SK-N-MC (cell line): ENCODE results near the gene SLC18A3.

Experiments used
- DNase-seq: peaks from one replicate; pipeline ENCODE4 v3.0.0-alpha.2; 2011; ENCODE audit warnings: low read depth, low spot score
- H3K27ac ChIP-seq: fragments of 200-600 bp; sonication (generic); 2 replicates; pipeline ENCODE4 v1.5.1; 2016; ENCODE audit warnings: mixed run types
- H3K36me3 ChIP-seq: fragments of 200-600 bp; sonication (generic); 2 replicates; pipeline ENCODE4 v1.6.1; 2017; ENCODE audit warnings: antibody characterized with exemption, low read length, mixed read lengths; ENCODE audit not compliant: insufficient read depth
- H3K4me3 ChIP-seq: fragments of 200-600 bp; sonication (generic); 2 replicates; pipeline ENCODE4 v1.5.1; 2016
- H3K9ac ChIP-seq: fragments of 200-600 bp; sonication (generic); 2 replicates; pipeline ENCODE4 v1.8.0; 2017; ENCODE audit warnings: mixed run types, mixed read lengths; ENCODE audit not compliant: insufficient read length
- H3K9me3 ChIP-seq: fragments of 200-600 bp; sonication (generic); 2 replicates; pipeline ENCODE4 v1.6.1; 2017; ENCODE audit warnings: low read depth, mild to moderate bottlenecking, antibody characterized with exemption, low read length, moderate library complexity, mixed read lengths
- EZH2 ChIP-seq: fragments of 200-600 bp; sonication (generic); IDR thresholded peaks from one replicate; pipeline ENCODE4 v1.6.1; 2017; ENCODE audit warnings: antibody characterized with exemption
- FOXP2 ChIP-seq: optimal IDR thresholded peaks from 2 replicates; pipeline ENCODE3; 2011; ENCODE audit warnings: mild to moderate bottlenecking, moderate library complexity; ENCODE audit not compliant: insufficient read depth; ENCODE audit errors: extremely low read length, control extremely low read depth
- POLR2AphosphoS5 ChIP-seq: IDR thresholded peaks from 2 replicates; pipeline ENCODE4 v1.6.1; 2012; ENCODE audit warnings: mild to moderate bottlenecking, low read depth, low read length, borderline replicate concordance

Gene SLC18A3

DNA sequence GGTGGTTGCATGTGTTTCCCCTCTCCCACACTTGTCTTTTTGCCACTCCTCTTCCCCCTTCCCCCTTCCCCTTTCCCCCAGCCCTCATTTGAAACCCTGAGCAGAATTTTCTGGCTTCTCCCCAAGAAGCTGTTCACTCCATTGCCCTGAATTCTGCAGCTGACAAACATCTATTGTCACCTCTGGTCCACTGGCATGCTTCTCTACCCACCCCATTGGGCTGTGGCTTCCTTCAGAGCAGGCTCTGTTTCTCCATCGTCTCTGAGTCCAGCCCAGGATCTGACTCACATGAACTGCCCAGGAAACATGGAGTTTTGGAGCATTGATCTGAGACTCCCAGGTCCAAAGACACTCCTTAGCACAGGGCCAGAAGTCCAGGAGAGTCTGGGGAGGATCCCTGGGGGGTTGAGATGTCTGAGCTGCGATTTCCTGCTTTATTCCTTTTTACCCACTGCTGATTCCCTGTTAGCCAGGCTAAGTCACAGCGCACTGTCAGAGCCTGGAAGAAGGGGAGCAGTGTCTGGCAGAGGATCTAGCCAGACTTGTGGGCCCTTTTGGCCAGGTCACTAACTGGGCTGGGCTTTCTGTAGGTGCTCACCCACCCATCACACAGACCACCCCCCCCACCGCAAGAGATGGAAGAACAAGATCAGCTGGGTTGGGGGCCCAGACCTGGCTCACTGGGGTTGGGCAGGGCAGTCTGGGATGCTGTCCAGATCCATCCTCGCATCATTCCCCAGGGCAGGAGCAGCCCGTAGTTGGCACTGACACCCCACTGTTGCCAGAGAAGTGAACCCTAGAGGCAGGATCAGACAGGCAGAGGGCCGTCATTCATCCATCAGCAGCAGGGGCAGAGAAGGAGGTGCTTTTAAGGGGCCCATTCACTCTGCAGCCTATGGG lies 7.3 kb downstream of the SLC18A3 start:
- H3K36me3 ChIP-seq, result no peaks in the 10 kb centered on the region
- no peaks in the 10 kb centered on the region for H3K9me3 ChIP-seq
- no peak overlapping the region for H3K9ac ChIP-seq
- no peak overlapping the region for H3K4me3 ChIP-seq
- no peak overlapping the region for H3K27ac ChIP-seq
- TF ChIP-seq POLR2AphosphoS5 (no peak), FOXP2 (no peak), EZH2 (no peak)
- DNase-seq, result no peak

DNA sequence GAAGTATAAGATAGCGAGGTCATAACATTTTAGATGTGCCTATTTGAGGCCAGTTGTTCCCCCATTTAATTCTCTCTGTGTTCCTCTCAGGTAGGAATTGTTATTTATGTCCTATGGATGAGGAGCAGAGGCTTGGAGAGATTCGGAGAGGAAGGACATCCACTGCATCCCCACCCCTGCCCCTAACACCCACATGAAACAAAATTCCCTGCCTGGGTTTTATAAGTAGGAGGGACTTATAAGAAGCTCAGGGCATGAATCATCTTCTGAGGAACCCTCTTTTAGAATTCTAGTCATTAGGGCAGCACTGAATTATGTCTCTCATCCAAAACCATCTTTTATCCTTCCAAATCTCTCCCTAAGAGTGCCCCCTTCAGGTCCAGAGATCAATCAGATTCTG lies 8.7 kb downstream of the SLC18A3 start:
- Histone ChIP-seq H3K9me3 (no peaks in the 10 kb centered on the region), H3K36me3 (no peaks in the 10 kb centered on the region), H3K27ac (no peak overlapping the region), H3K4me3 (no peak overlapping the region), H3K9ac (no peak overlapping the region)
- DNase-seq, result no peak
- no peak for TF ChIP-seq EZH2
- no peak for TF ChIP-seq FOXP2
- TF ChIP-seq POLR2AphosphoS5, result no peak

DNA sequence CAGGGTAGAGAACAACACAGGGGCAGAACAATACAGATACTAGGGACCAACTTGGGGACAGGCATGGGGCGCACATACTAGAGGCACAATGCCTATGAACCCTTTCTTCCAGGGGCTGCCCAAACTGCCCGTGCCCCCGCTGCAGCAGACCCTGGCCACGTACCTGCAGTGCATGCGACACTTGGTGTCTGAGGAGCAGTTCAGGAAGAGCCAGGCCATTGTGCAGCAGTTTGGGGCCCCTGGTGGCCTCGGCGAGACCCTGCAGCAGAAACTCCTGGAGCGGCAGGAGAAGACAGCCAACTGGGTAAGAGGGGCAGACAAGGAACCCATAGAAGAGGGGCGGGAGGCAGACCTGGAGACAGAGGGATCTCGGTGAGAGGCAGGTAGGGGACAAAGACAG lies 9.5 kb downstream of the SLC18A3 start:
- no peak overlapping the region for H3K27ac ChIP-seq
- no peak overlapping the region for H3K9ac ChIP-seq
- no peaks in the 10 kb centered on the region for H3K9me3 ChIP-seq
- H3K4me3 ChIP-seq, result no peak overlapping the region
- no peak for TF ChIP-seq FOXP2
- no peak for TF ChIP-seq EZH2
- TF ChIP-seq POLR2AphosphoS5, result no peak
- no peaks in the 10 kb centered on the region for H3K36me3 ChIP-seq
- no peak for DNase-seq

DNA sequence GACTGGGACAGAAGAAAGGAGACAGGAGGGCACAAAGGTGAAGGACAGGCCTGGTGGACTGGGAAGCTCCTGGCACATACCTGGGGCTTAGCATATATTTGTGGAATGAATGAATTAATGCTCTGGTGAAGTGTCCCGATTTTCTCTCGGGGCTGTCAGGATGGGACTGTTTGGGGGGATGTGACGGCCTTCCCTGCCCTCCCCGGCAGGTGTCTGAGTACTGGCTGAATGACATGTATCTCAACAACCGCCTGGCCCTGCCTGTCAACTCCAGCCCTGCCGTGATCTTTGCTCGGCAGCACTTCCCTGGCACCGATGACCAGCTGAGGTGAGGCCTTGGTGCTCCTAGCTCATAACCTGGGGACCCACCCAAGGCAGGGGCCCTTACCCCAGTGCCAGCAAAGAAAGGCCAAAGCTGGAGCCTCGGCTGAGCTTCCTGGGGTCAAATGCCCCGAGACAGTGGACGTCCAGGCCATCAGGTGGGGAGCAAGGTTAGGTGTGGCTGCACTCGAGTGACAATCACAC lies 10.2 kb downstream of the SLC18A3 start:
- Histone ChIP-seq H3K4me3 (no peak overlapping the region), H3K27ac (no peak overlapping the region), H3K36me3 (no peaks in the 10 kb centered on the region), H3K9me3 (no peaks in the 10 kb centered on the region), H3K9ac (no peak overlapping the region)
- no peak for DNase-seq
- TF ChIP-seq FOXP2, result no peak
- TF ChIP-seq EZH2, result no peak
- no peak for TF ChIP-seq POLR2AphosphoS5

DNA sequence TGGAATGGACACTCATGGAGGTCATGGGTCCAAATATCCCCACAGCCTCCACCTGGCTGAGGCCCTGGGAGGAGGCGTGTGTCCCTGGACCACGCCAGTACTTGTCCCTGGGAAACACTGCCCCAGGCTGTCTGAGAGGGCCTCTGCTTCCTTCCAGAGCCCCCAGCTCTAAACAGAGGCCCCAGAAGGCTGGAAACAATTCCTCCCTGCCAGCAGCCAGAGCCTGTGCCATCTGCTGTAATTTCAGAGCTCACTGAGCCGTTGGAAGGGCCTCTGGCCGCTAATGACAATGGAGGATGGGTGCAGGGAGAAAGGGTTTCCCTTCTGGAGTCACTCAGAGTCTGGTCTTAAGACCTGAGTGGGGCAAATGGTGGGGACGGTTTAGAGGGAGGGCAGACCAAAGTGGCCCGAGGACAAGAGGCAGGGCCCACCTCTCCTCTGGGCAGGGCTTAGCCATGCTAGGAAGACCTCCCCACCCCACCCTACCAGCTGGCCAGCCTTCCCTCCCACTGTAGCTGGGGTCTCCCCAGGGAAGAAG lies 10.8 kb downstream of the SLC18A3 start:
- no peak for TF ChIP-seq EZH2
- TF ChIP-seq FOXP2, result no peak
- TF ChIP-seq POLR2AphosphoS5, result no peak
- Histone ChIP-seq H3K4me3 (no peak overlapping the region), H3K9me3 (no peaks in the 10 kb centered on the region), H3K27ac (no peak overlapping the region), H3K9ac (no peak overlapping the region), H3K36me3 (no peaks in the 10 kb centered on the region)
- DNase-seq, result no peak

DNA sequence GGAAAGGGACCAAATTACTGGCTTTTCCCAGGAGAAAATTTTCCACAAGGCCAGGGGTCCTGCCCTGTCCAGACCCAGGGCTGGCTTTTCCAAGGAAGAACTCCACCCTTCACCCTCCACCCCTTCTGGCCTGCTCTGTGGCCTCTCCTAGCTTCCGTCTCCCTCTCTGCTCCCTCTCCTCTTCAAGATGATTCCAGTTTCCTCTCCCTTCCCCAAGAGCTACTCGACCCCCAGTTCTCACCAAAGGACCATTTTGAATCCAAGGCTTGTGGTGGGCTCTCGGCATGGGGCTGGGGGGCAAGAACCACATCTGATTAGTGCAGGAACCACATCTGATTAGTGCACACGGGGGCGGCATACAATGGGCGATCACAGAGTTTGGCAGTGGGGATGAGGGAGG lies 11.5 kb downstream of the SLC18A3 start:
- Histone ChIP-seq H3K27ac (no peak overlapping the region), H3K4me3 (no peak overlapping the region), H3K36me3 (no peaks in the 10 kb centered on the region), H3K9me3 (no peaks in the 10 kb centered on the region), H3K9ac (no peak overlapping the region)
- TF ChIP-seq POLR2AphosphoS5 (no peak), EZH2 (no peak), FOXP2 (no peak)
- DNase-seq, result no peak

DNA sequence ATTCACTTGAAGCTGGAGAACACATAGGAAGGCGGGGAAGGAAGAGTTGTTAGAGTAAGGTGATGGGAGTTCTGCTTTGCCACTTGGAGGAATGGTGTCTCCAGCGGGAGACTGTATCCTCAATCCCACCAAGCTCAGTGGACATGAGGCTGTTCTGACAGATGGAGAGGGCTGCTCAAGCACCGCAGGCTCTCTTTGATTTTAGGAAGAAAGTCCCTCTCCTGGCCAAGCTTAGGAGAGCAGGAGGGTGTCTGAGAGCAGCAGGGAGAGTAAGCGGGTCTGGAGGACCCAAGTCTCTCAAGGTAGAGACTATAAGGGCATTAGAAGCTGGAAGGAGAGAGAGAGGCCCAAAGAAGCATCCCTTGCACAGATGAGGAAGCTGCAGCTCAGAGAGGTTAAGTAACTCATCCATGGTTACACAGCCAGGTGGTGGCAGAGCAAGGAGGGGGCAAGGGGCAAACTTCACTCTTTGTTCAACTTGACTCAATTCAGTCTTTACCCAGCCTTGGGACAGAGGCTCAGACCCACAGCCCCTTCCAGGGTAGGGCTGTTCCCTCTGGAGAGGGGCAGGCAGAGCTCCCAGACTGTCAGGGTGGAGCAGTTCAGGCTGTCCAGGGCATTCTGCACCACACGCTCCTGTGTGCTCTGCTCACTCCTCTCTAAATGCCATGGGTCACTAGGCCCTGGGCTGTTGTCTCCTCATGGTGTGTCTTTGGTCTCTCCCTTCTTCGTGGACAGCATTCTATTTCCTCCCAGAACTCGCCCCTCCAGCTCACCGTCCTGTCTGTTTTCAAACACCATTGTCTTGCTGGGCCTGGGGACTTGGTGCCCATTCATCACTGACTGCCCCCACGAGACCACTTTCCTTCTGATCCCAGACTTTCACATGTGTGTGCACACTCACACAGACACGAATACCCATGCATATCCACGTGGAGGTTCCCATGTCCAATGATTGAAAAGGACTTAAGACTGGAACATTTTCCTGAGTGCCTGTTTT lies 12.6 kb downstream of the SLC18A3 start:
- no peak overlapping the region for H3K9ac ChIP-seq
- no peak for DNase-seq
- H3K4me3 ChIP-seq, result no peak overlapping the region
- TF ChIP-seq EZH2, result no peak
- TF ChIP-seq FOXP2, result no peak
- no peak for TF ChIP-seq POLR2AphosphoS5
- no peak overlapping the region for H3K27ac ChIP-seq
- no peaks in the 10 kb centered on the region for H3K9me3 ChIP-seq
- H3K36me3 ChIP-seq, result no peaks in the 10 kb centered on the region

DNA sequence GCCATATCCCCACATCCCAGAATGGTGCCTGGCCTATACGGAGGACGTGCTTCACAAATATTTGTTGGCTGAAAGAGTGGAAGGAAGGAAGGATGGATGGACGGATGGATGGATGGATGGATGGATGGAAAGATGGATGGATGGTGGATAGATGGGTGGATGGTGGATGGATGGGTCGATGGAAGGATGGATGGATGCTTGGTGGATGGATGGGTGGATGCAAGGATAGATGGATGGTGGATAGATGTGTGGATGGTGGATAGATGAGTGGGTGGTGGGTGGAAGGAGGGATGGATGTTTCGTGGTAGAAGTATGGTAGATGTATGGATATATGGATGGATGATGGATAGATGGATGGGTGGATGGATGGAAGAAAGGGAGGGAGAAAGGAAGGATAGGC lies 14.5 kb downstream of the SLC18A3 start:
- Histone ChIP-seq H3K36me3 (no peaks in the 10 kb centered on the region), H3K9ac (no peak overlapping the region), H3K4me3 (no peak overlapping the region), H3K9me3 (no peaks in the 10 kb centered on the region), H3K27ac (no peak overlapping the region)
- TF ChIP-seq EZH2 (no peak), POLR2AphosphoS5 (no peak), FOXP2 (no peak)
- DNase-seq, result no peak
